B cell (primary cell): ENCODE measurements around the gene RSPH10B2. TPM values are rescaled to one million over a fixed set of nuclear protein-coding genes. Genes with fewer than 3 reads are reported as not detected.
"Not testable (repeated sequence)": the region's sequence is repeated elsewhere in the genome, so short reads cannot be mapped to it uniquely, and the experiment has no call there.

Experiments
- ATAC-seq: fragments of 200-7000 bp; cut with Tn5 transposase; one replicate; pipeline ENCODE4 v1.10.0; 2021; ENCODE audit warnings: low read depth, mild to moderate bottlenecking, moderate number of reproducible peaks, moderate library complexity
- CTCF ChIA-PET: fragments of 350-600 bp; sonication (Branson Sonifier 250); formaldehyde crosslinking; loops from one replicate; lab custom pipeline; 2021; ENCODE audit warnings: antibody characterized with exemption, inconsistent platforms; lab: Charles Lee
- POLR2A ChIA-PET: fragments of 350-600 bp; sonication (Branson Sonifier 250); formaldehyde crosslinking; loops from one replicate; lab custom pipeline; 2021; ENCODE audit warnings: antibody characterized with exemption; lab: Charles Lee
- DNase-seq: peaks from one replicate; pipeline ENCODE4 v3.0.0; 2013
- H2AFZ ChIP-seq: 2 replicates; pipeline ENCODE4 v1.6.1; 2012; ENCODE audit warnings: mild to moderate bottlenecking, low read depth, low read length; ENCODE audit not compliant: insufficient read depth, poor library complexity, severe bottlenecking
- H3K27ac ChIP-seq, 2 donors: 1 replicate in 1 of 2; 2 replicates in 1 of 2; pipeline ENCODE4 v1.5.1; 2012 to 2013; ENCODE audit warnings: low read length in 2 of 2, mild to moderate bottlenecking in 2 of 2, moderate library complexity in 1 of 2
- H3K27me3 ChIP-seq, 4 experiments: fragments of 200-600 bp in 1 of 4; sonication (generic) in 1 of 4; replicated peaks in 1 of 4; 1 replicate in 2 of 4; 2 replicates in 2 of 4; pipeline versions ENCODE4 v1.6.1 to v1.7.0; 2013 to 2016; ENCODE audit warnings: low read length in 3 of 4, mild to moderate bottlenecking in 2 of 4, mixed read lengths in 1 of 4, moderate library complexity in 1 of 4; ENCODE audit not compliant: insufficient read depth in 4 of 4, control insufficient read depth in 3 of 4; ENCODE audit errors: control extremely low read depth in 1 of 4
- H3K36me3 ChIP-seq, 2 experiments: replicated peaks in 1 of 2; 1 replicate in 1 of 2; 2 replicates in 1 of 2; pipeline versions ENCODE4 v1.6.1 to v1.7.1; 2013; ENCODE audit warnings: low read length in 1 of 2; ENCODE audit not compliant: insufficient read depth in 2 of 2, control insufficient read depth in 1 of 2; ENCODE audit errors: control extremely low read depth in 1 of 2, extremely low read depth in 1 of 2
- H3K4me1 ChIP-seq, 2 donors: fragments of 200-600 bp in 1 of 2; sonication (generic) in 1 of 2; 1 replicate in 1 of 2; 2 replicates in 1 of 2; pipeline versions ENCODE4 v1.5.1 to v1.6.1; 2013 to 2017; ENCODE audit warnings: low read length in 2 of 2; ENCODE audit not compliant: control insufficient read depth in 2 of 2, insufficient read depth in 2 of 2
- H3K4me2 ChIP-seq: replicated peaks from 2 replicates; pipeline ENCODE3; 2012; ENCODE audit warnings: mild to moderate bottlenecking, low read depth, low read length; ENCODE audit not compliant: poor library complexity, severe bottlenecking
- H3K4me3 ChIP-seq, 5 experiments: fragments of 200-600 bp in 1 of 5; sonication (generic) in 1 of 5; 1 replicate in 3 of 5; 2 replicates in 2 of 5; pipeline versions ENCODE4 v1.5.1 to v1.7.0; 2011 to 2016; ENCODE audit warnings: low read length in 4 of 5, mild to moderate bottlenecking in 4 of 5, low read depth in 2 of 5, control low read depth in 1 of 5, moderate library complexity in 1 of 5; ENCODE audit not compliant: insufficient read depth in 1 of 5; ENCODE audit errors: control extremely low read depth in 1 of 5, extremely low read depth in 1 of 5
- H3K79me2 ChIP-seq: fragments of 200-600 bp; sonication (generic); one replicate; pipeline ENCODE4 v1.6.0; 2016; ENCODE audit warnings: low read length; ENCODE audit not compliant: control insufficient read depth, insufficient read depth
- H3K9ac ChIP-seq: fragments of 200-600 bp; sonication (generic); 2 replicates; pipeline ENCODE4 v1.6.1; 2017; ENCODE audit warnings: mild to moderate bottlenecking, low read length, moderate library complexity
- H3K9me3 ChIP-seq, 3 donors: one replicate each; pipeline versions ENCODE4 v1.6.1 to v1.7.1; 2013; ENCODE audit warnings: low read length in 2 of 3; ENCODE audit not compliant: control insufficient read depth in 2 of 3, insufficient read depth in 1 of 3; ENCODE audit errors: control extremely low read depth in 1 of 3
- H4K20me1 ChIP-seq: 2 replicates; pipeline ENCODE4 v1.6.0; 2012; ENCODE audit warnings: mild to moderate bottlenecking, low read length; ENCODE audit not compliant: insufficient read depth, control insufficient read depth, poor library complexity, severe bottlenecking
- H3K27ac Mint-ChIP-seq: one replicate; pipeline ENCODE4 v1.8.0; 2021; ENCODE audit warnings: mixed read lengths
- H3K27me3 Mint-ChIP-seq: one replicate; pipeline ENCODE4 v1.8.0; 2021; ENCODE audit warnings: mixed read lengths
- H3K4me1 Mint-ChIP-seq: one replicate; pipeline ENCODE4 v1.8.0; 2021; ENCODE audit warnings: mixed read lengths
- H3K4me3 Mint-ChIP-seq: one replicate; pipeline ENCODE4 v1.8.0; 2021; ENCODE audit warnings: mixed read lengths
- H3K9me3 Mint-ChIP-seq: one replicate; pipeline ENCODE4 v1.8.0; 2022; ENCODE audit warnings: mixed read lengths; ENCODE audit not compliant: insufficient read depth
- EZH2 ChIP-seq: IDR thresholded peaks from 2 replicates; pipeline ENCODE4 v1.6.1; 2012; ENCODE audit warnings: borderline replicate concordance, low read depth, mild to moderate bottlenecking, moderate library complexity, low read length; ENCODE audit not compliant: insufficient read depth, poor library complexity, severe bottlenecking
- WGBS: methylation state at CpG from one replicate; pipeline ENCODE4 v1.1.5; 2013; ENCODE audit warnings: missing lambda C conversion rate; ENCODE audit not compliant: insufficient coverage; 5-methylcytosine and 5-hydroxymethylcytosine counted together
- intact Hi-C: fragments of 100-400 bp; cut with micrococcal nuclease; formaldehyde crosslinking; loops from one replicate; pipeline ENCODE4 v1.10.0; 2022
- polyA plus RNA-seq: library from polyadenylated mRNA; depleted of rRNA; stranded (reverse); fragments of >200 nt; gene quantifications from 2 replicates; pipeline ENCODE4 v1.2.3, GENCODE V29; 2012
- total RNA-seq, 2 donors: library from RNA; stranded (reverse); fragments of 120-200 nt in 1 of 2; gene quantifications; 1 replicate in 1 of 2; 2 replicates in 1 of 2; pipeline versions ENCODE4 v1.2.3 to v1.2.4, GENCODE V29; 2013 to 2022
- TF ChIP-seq, protein P1 (sequence below): fragments of 200-600 bp; IDR thresholded peaks from one replicate; pipeline ENCODE4 v1.8.0; 2022; ENCODE audit warnings: antibody characterized with exemption, mild to moderate bottlenecking

The RSPH10B2 gene
- total and polyA plus RNA-seq, 2 donors (not counting 1 experiment from before 2014, with no cell fraction given), result 1.4 TPM; not detected in 1

DNA sequence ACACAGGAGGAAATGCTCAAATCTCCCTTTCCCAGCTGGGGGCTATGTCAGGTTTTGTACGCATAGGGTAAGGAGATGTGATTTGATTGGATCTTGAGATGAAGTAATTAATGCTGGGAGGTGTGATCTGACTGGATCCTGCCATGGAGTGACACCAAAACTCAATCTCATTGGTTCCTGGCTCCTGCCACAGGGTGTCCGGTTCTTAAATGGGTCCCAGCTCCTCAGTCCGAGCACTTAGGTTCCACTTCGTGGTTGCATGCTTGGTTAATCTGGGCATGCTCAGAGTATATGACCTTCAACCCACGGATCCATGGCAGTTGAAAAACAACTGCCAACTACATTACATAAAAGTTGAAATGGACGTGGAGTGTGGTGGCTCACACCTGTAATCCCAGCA lies 44.1 kb upstream of the RSPH10B2 start:
- Histone ChIP-seq H4K20me1 (peaks cover 16% of the 10 kb centered on the region), H3K79me2 (peaks cover 31% of the 10 kb centered on the region), H3K9ac (no peak overlapping the region), H3K27ac (no peak overlapping the region), H2AFZ (no peak overlapping the region), H3K4me1 (peaks cover 17 to 24% of the 10 kb centered on the region in 2 donors), H3K9me3 (no peaks in the 10 kb centered on the region), H3K27me3 (peaks cover 0 to 3% (median 0%) of the 10 kb centered on the region in 4 experiments), H3K4me2 (no peak overlapping the region), H3K4me3 (no peak overlapping the region), H3K36me3 (peaks cover 0 to 1% of the 10 kb centered on the region in 2 experiments)
- Mint-ChIP-seq H3K27me3 (peaks cover 4% of the 10 kb centered on the region), H3K4me1 (peaks cover 21% of the 10 kb centered on the region), H3K4me3 (no peak overlapping the region), H3K9me3 (no peaks in the 10 kb centered on the region), H3K27ac (no peak overlapping the region)
- TF ChIP-seq EZH2, result no peak
- TF ChIP-seq, protein P1, sequence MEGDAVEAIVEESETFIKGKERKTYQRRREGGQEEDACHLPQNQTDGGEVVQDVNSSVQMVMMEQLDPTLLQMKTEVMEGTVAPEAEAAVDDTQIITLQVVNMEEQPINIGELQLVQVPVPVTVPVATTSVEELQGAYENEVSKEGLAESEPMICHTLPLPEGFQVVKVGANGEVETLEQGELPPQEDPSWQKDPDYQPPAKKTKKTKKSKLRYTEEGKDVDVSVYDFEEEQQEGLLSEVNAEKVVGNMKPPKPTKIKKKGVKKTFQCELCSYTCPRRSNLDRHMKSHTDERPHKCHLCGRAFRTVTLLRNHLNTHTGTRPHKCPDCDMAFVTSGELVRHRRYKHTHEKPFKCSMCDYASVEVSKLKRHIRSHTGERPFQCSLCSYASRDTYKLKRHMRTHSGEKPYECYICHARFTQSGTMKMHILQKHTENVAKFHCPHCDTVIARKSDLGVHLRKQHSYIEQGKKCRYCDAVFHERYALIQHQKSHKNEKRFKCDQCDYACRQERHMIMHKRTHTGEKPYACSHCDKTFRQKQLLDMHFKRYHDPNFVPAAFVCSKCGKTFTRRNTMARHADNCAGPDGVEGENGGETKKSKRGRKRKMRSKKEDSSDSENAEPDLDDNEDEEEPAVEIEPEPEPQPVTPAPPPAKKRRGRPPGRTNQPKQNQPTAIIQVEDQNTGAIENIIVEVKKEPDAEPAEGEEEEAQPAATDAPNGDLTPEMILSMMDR, result no peak
- ChIA-PET POLR2A (no interaction called here), CTCF (no interaction called here)
- intact Hi-C loops, result loop anchor here (5.0 kb wide), 3 partner anchors 73 to 133 kb away; partner anchors contain the start of genes INTS15, ZDHHC4 and ZNF316
- DNase-seq (no peak), ATAC-seq (no peak)
- 100% methylated on average over 4 of the region's 6 CpGs for WGBS

GRCh38 chr7:6714360-6714759 lies 39.5 kb upstream of the RSPH10B2 start:
- Histone ChIP-seq H3K9me3 (no peaks in the 10 kb centered on the region), H3K4me2 (no peak overlapping the region), H3K9ac (no peak overlapping the region), H3K27me3 (peaks cover 0 to 3% (median 0%) of the 10 kb centered on the region in 4 experiments), H3K27ac (no peak overlapping the region), H3K36me3 (no peaks in the 10 kb centered on the region), H3K79me2 (no peaks in the 10 kb centered on the region), H4K20me1 (no peaks in the 10 kb centered on the region), H2AFZ (no peak overlapping the region), H3K4me3 (no peak overlapping the region), H3K4me1 (peaks cover 0 to 2% of the 10 kb centered on the region in 2 donors)
- intact Hi-C loops, result no loop called here
- Mint-ChIP-seq H3K27ac (no peak overlapping the region), H3K27me3 (peaks cover 19% of the 10 kb centered on the region), H3K9me3 (no peaks in the 10 kb centered on the region), H3K4me3 (no peak overlapping the region), H3K4me1 (peaks cover 4% of the 10 kb centered on the region)
- POLR2A ChIA-PET, result no interaction called here
- ATAC-seq (no peak), DNase-seq (no peak)
- 58% methylated on average over 3 of the region's 5 CpGs for WGBS
- TF ChIP-seq, protein P1, result no peak
- TF ChIP-seq EZH2, result no peak
- CTCF ChIA-PET, result no interaction called here

- H3K27ac ChIP-seq, H4K20me1 ChIP-seq, DNase-seq, H3K4me2 ChIP-seq, H3K9me3 ChIP-seq, H3K4me3 ChIP-seq, H3K79me2 ChIP-seq, H3K27me3 ChIP-seq, CTCF ChIA-PET, H2AFZ ChIP-seq, ATAC-seq, H3K36me3 ChIP-seq, H3K4me3 Mint-ChIP-seq, H3K27ac Mint-ChIP-seq, H3K4me1 Mint-ChIP-seq, H3K9ac ChIP-seq, H3K9me3 Mint-ChIP-seq, intact Hi-C loops, H3K4me1 ChIP-seq: not testable (repeated sequence)
- whole genome bisulfite sequencing, result 91% methylated on average over 7 of the region's 9 CpGs
- POLR2A ChIA-PET, result interaction anchor here (0.6 kb wide), 1 partner anchor 204 kb away, joined by 4 read pairs; no protein-coding TSS in a partner anchor
- peaks cover 19% of the 10 kb centered on the region for H3K27me3 Mint-ChIP-seq
Measured at GRCh38 chr7:6715898-6716297, 38.0 kb upstream of the RSPH10B2 start.
